ENCODE data around the gene SF3B1.

GRCh38 chr2:197369228-197369932 lies 65.4 kb downstream of the SF3B1 start:
- no peak for TF ChIP-seq POLR2AphosphoS5 (IDR thresholded peaks at IDR 0.05)
- TF ChIP-seq CTCF (IDR thresholded peaks at IDR 0.05): no peak
- no peak for TF ChIP-seq POLR2A (IDR thresholded peaks at IDR 0.05)

Measured in prostate gland (tissue), 2 donors.